ENCODE measurements around the gene CCL4. TPM values are rescaled to one million over a fixed set of nuclear protein-coding genes. Genes with fewer than 3 reads are reported as not detected.
"Not testable (repeated sequence)": the region's sequence is repeated elsewhere in the genome, so short reads cannot be mapped to it uniquely, and the experiment has no call there.

CCL4 gene
- total RNA-seq (5.1 TPM), polyA plus RNA-seq (ENCODE audit: insufficient read depth, low read depth, low replicate concordance) (3.9 TPM)
- long read RNA-seq, donor 1: 0 reads
- long read RNA-seq, donor 2, partial matches to known transcripts: 0 of 1 reads
- long read RNA-seq, donor 2, other reads (novel, unspliced or antisense): 0 of 1 reads
- long read RNA-seq, donor 3: 0 reads
- long read RNA-seq, donor 4: 0 reads
- long read RNA-seq, donor 5: 0 reads
- long read RNA-seq, donor 6, partial matches to known transcripts: 0 of 2 reads
- long read RNA-seq, donor 6, other reads (novel, unspliced or antisense): 0 of 2 reads
- long read RNA-seq, donor 7: 0 reads
- long read RNA-seq, donor 8: 0 reads
- long read RNA-seq, donor 9, partial matches to known transcripts: 0 of 1 reads
- long read RNA-seq, donor 9, other reads (novel, unspliced or antisense): 0 of 1 reads
- long read RNA-seq, donor 10, partial matches to known transcripts: 0 of 1 reads
- long read RNA-seq, donor 10, other reads (novel, unspliced or antisense): 0 of 1 reads

- intact Hi-C loops (cut with DNase I); H3K9me3 ChIP-seq (ENCODE audit: control insufficient read depth in 2 of 3, insufficient read depth in 1 of 3, low read length in 3 of 3); H3K36me3 ChIP-seq (ENCODE audit: control insufficient read depth in 2 of 3, insufficient read depth in 3 of 3, low read length in 3 of 3); H3K4me3 ChIP-seq (ENCODE audit: low read length in 3 of 3); H3K9ac ChIP-seq (ENCODE audit: low read length in 3 of 3); H3K4me1 ChIP-seq (ENCODE audit: control insufficient read depth in 2 of 3, insufficient read depth in 2 of 3, low read depth in 1 of 3, low read length in 3 of 3); FAIRE-seq; DNase-seq; H3K27ac ChIP-seq (ENCODE audit: low read depth in 2 of 2, low read length in 2 of 2); H3K27me3 ChIP-seq (ENCODE audit: control insufficient read depth, insufficient read depth, low read length): not testable (repeated sequence)
Observed at GRCh38 chr17:36103401-36103975, at the start of gene CCL4. TSS of gene CCL4 (plus strand) at chr17:36103827. CDS start at chr17:36103906, 79 bp downstream.

GRCh38 chr17:36055171-36055570 is 48.5 kb upstream of the CCL4 start:
- DNase-seq: no peak
- no peak for FAIRE-seq
- no peaks in the 10 kb centered on the region for H3K36me3 ChIP-seq (ENCODE audit: control insufficient read depth in 2 of 3, insufficient read depth in 3 of 3, low read length in 3 of 3)
- H3K27ac ChIP-seq (ENCODE audit: low read depth in 2 of 2, low read length in 2 of 2): no peak overlapping the region
- TF ChIP-seq CTCF (IDR thresholded peaks at IDR 0.05; ENCODE audit: borderline replicate concordance, extremely low read depth, insufficient read depth): no peak
- no peak overlapping the region for H3K9ac ChIP-seq (ENCODE audit: low read length in 3 of 3)
- no peaks in the 10 kb centered on the region for H3K27me3 ChIP-seq (ENCODE audit: control insufficient read depth, insufficient read depth, low read length)
- no peaks in the 10 kb centered on the region for H3K9me3 ChIP-seq (ENCODE audit: control insufficient read depth in 2 of 3, insufficient read depth in 1 of 3, low read length in 3 of 3)
- no peak overlapping the region for H3K4me3 ChIP-seq (ENCODE audit: low read length in 3 of 3)
- no peaks in the 10 kb centered on the region for H3K4me1 ChIP-seq (ENCODE audit: control insufficient read depth in 2 of 3, insufficient read depth in 2 of 3, low read depth in 1 of 3, low read length in 3 of 3)
- intact Hi-C loops (cut with DNase I): no loop called here

DNA sequence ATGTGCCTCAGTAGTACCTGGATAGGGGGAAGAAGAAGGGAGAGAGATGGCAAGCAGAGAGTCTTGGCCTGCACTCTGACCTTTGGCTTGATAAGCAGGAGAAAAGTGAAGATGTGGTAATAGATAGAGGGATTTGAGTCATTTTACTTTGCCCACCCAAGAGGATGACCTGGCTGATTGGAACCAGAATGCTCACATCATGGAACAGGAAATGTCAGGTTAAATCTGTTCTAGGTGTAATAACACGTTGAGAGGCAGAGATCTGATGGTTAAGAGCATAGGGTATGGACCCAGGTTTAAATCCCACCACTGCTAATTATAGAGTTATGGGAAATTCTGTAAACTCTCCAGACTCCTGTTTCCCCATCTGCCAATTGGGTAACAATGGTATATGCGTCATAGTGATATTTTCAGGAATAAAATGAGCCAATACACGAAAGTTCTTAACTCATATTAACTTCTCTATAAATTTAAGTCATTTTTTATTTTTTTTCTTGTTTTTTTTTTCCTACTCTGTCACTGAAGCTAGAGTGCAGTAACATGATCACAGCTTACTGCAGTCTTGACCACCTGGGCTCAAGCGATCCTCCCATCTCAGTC is 47.6 kb upstream of the CCL4 start:
- no peaks in the 10 kb centered on the region for H3K36me3 ChIP-seq (ENCODE audit: control insufficient read depth in 2 of 3, insufficient read depth in 3 of 3, low read length in 3 of 3)
- no peaks in the 10 kb centered on the region for H3K9me3 ChIP-seq (ENCODE audit: control insufficient read depth in 2 of 3, insufficient read depth in 1 of 3, low read length in 3 of 3)
- no peak overlapping the region for H3K4me3 ChIP-seq (ENCODE audit: low read length in 3 of 3)
- H3K27ac ChIP-seq (ENCODE audit: low read depth in 2 of 2, low read length in 2 of 2): no peak overlapping the region
- no peak for TF ChIP-seq CTCF (IDR thresholded peaks at IDR 0.05; ENCODE audit: borderline replicate concordance, extremely low read depth, insufficient read depth)
- H3K9ac ChIP-seq (ENCODE audit: low read length in 3 of 3): no peak overlapping the region
- DNase-seq (no peak), FAIRE-seq (no peak)
- H3K4me1 ChIP-seq (ENCODE audit: control insufficient read depth in 2 of 3, insufficient read depth in 2 of 3, low read depth in 1 of 3, low read length in 3 of 3): no peaks in the 10 kb centered on the region
- intact Hi-C loops (cut with DNase I): no loop called here
- no peaks in the 10 kb centered on the region for H3K27me3 ChIP-seq (ENCODE audit: control insufficient read depth, insufficient read depth, low read length)

DNA sequence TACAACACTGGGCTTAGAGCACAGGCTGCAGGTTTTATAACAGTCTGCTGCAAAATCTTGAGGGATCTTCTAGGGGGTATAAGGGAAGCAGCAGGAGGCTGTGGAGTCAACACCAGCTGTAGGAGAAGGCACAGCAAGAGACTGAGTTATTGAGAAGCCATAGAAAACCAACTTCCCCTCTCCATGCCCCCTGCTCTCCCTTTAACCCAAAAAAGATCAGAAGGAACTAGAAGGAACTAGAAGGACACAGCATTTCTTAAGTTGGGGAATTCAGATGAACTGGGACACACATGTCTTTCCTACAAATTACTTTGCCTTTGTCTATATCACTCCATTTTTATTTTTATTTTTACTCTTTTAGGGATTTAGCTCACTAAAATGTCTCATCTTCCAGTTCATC is 45.7 kb upstream of the CCL4 start:
- Histone ChIP-seq H3K4me1 (ENCODE audit: control insufficient read depth in 2 of 3, insufficient read depth in 2 of 3, low read depth in 1 of 3, low read length in 3 of 3) (no peaks in the 10 kb centered on the region), H3K4me3 (ENCODE audit: low read length in 3 of 3) (no peak overlapping the region), H3K9ac (ENCODE audit: low read length in 3 of 3) (no peak overlapping the region), H3K36me3 (ENCODE audit: control insufficient read depth in 2 of 3, insufficient read depth in 3 of 3, low read length in 3 of 3) (no peaks in the 10 kb centered on the region), H3K9me3 (ENCODE audit: control insufficient read depth in 2 of 3, insufficient read depth in 1 of 3, low read length in 3 of 3) (no peaks in the 10 kb centered on the region), H3K27ac (ENCODE audit: low read depth in 2 of 2, low read length in 2 of 2) (no peak overlapping the region), H3K27me3 (ENCODE audit: control insufficient read depth, insufficient read depth, low read length) (no peaks in the 10 kb centered on the region)
- DNase-seq: no peak
- TF ChIP-seq CTCF (IDR thresholded peaks at IDR 0.05; ENCODE audit: borderline replicate concordance, extremely low read depth, insufficient read depth): no peak
- intact Hi-C loops (cut with DNase I): no loop called here
- no peak for FAIRE-seq
